ENCODE results near the gene NAA15. TPM values are rescaled to one million over a fixed set of nuclear protein-coding genes. Genes with fewer than 3 reads are reported as not detected.
"Not testable (repeated sequence)": the region's sequence is repeated elsewhere in the genome, so short reads cannot be mapped to it uniquely, and the experiment has no call there.

NAA15 gene
- total RNA-seq, 1 experiment from 2014 or later: 55.0 TPM

DNA sequence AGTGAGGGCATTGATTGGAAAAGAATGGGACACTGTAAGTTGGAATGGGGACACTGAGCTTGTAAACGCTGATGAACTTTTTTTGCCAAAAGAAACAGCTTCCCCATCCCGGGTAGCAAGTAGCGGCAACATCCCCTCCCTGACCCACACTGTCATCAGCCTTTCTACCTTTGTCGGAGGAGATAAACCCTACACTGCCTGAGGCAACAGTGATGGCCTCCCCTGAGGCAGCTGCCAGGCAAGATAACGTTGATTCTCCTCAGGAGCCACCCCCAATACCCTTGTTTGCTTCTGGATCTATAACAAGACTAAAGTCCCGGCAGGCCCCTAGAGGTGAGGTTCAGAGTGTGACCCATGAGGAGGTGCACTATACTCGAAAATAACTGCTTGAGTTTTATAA, 142.4 kb downstream of the NAA15 start:
- Histone ChIP-seq H3K36me3 (ENCODE audit: control insufficient read depth, insufficient read depth, low read length) (no peaks in the 10 kb centered on the region), H3K9me3 (ENCODE audit: control insufficient read depth, insufficient read depth, low read depth, low read length) (0 out of 2 replicates have a peak, but pooled peaks cover 5% of the 10 kb centered on the region), H3K4me3 (ENCODE audit: low read depth in 2 of 2, low read length in 2 of 2) (no peak overlapping the region), H3K27me3 (ENCODE audit: control insufficient read depth, insufficient read depth, low read length) (no peaks in the 10 kb centered on the region), H3K27ac (ENCODE audit: low read length) (no peak overlapping the region), H3K4me1 (ENCODE audit: control insufficient read depth, insufficient read depth, low read length) (no peaks in the 10 kb centered on the region)
- in situ Hi-C loops (cut with HindIII; ENCODE audit: low pct_unique_long_range_greater_than_20kb, low sequenced_read_pairs): no loop called here
- intact Hi-C loops (cut with micrococcal nuclease; ENCODE audit: unreplicated experiment): no loop called here
- CTCF ChIA-PET: no interaction called here
- TF ChIP-seq POLR2AphosphoS5 (IDR thresholded peaks at IDR 0.05; ENCODE audit: low read depth, low read length) (no peak), SIN3A (IDR thresholded peaks at IDR 0.05; ENCODE audit: borderline replicate concordance, insufficient read depth, low read depth, low read length) (no peak), REST (IDR thresholded peaks at IDR 0.05; ENCODE audit: insufficient read depth in 1 of 2, low read depth in 2 of 2, low read length in 1 of 2) (no peak), TCF7L2 (IDR thresholded peaks at IDR 0.05; ENCODE audit: low read depth, low read length) (no peak), CTCF (IDR thresholded peaks at IDR 0.05) (no peak)
- no TSS peak for BruUV-seq (replicated peaks)
- no peak for ATAC-seq
- POLR2A ChIA-PET: no interaction called here
- no peak for DNase-seq (ENCODE audit: low read depth, low spot score)

- H3K36me3 ChIP-seq (ENCODE audit: control insufficient read depth, insufficient read depth, low read length); H3K4me3 ChIP-seq (ENCODE audit: low read depth in 2 of 2, low read length in 2 of 2); DNase-seq (ENCODE audit: low read depth, low spot score); POLR2A ChIA-PET; in situ Hi-C loops (cut with HindIII; ENCODE audit: low pct_unique_long_range_greater_than_20kb, low sequenced_read_pairs); H3K27me3 ChIP-seq (ENCODE audit: control insufficient read depth, insufficient read depth, low read length); CTCF ChIA-PET; BruUV-seq (replicated peaks); intact Hi-C loops (cut with micrococcal nuclease; ENCODE audit: unreplicated experiment); H3K27ac ChIP-seq (ENCODE audit: low read length); H3K9me3 ChIP-seq (ENCODE audit: control insufficient read depth, insufficient read depth, low read depth, low read length); ATAC-seq; H3K4me1 ChIP-seq (ENCODE audit: control insufficient read depth, insufficient read depth, low read length): not testable (repeated sequence)
Observed at GRCh38 chr4:139444881-139445280, 143.6 kb downstream of the NAA15 start.

DNA sequence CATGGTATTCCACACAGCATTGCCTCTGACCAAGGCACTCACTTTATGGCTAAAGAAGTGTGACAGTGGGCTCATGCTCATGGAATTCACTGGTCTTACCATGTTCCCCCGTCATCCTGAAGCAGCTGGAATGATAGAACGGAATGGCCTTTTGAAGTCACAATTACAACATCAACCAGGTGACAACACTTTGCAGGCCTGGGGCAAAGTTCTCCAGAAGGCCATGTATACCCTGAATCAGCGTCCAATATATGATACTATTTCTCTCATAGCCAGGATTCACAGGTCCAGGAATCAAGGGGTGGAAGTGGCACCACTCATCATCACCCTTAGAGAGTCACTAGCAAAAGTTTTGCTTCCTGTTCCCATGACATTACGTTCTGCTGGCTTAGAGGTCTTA, 145.8 kb downstream of the NAA15 start:
- H3K36me3 ChIP-seq (ENCODE audit: control insufficient read depth, insufficient read depth, low read length); intact Hi-C loops (cut with micrococcal nuclease; ENCODE audit: unreplicated experiment); DNase-seq (ENCODE audit: low read depth, low spot score); H3K27me3 ChIP-seq (ENCODE audit: control insufficient read depth, insufficient read depth, low read length); CTCF ChIA-PET; POLR2A ChIA-PET; H3K4me3 ChIP-seq (ENCODE audit: low read depth in 2 of 2, low read length in 2 of 2); BruUV-seq (replicated peaks); H3K9me3 ChIP-seq (ENCODE audit: control insufficient read depth, insufficient read depth, low read depth, low read length); H3K27ac ChIP-seq (ENCODE audit: low read length); in situ Hi-C loops (cut with HindIII; ENCODE audit: low pct_unique_long_range_greater_than_20kb, low sequenced_read_pairs); ATAC-seq; H3K4me1 ChIP-seq (ENCODE audit: control insufficient read depth, insufficient read depth, low read length): not testable (repeated sequence)

All from Panc1 (cell line).